ENCODE data around the gene BRICD5. TPM values are rescaled to one million over a fixed set of nuclear protein-coding genes. Genes with fewer than 3 reads are reported as not detected.

The BRICD5 gene
- total RNA-seq, 2 donors from 2014 or later: 7.7 to 15.2 TPM

DNA sequence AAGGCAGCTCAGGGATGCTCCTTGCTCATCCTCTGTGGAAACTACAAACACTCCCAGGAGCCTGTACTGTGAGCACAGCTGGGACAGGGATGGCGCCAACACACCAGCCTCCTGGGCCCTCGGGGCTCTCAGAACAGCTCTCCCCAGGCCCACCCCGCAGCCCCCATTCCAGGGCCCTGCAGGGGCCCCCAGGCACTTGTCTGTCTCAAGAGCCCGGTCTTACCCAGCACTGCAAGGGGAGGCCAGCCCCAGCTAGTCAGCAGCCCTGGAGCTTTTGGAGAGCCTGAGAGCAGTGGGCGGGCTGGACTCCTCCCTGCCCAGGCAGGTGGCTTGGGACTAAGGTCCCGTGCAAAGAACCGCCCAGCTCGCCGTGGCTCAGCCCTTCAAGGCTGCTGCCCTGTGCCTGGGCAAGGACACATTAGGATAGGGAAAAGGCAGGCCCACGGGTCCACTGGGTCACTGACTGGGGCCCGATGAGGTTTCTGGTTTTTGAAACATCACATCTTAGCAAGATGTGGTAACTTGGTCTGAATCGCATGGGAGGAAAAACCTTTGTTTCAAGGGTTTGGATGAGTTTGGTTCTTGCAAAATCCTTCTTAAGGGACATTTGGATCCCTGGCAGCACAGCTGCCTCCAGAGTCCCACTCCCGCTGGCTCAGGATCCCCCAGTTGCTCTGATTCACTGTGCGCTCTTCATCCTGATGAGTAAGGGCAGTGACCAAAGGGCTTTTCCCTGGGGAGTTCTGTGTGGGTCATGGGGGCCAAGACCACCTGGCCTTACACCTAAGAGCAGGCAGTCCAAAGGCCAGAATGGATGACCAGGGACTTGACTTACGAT, 28.4 kb upstream of the BRICD5 start:
- Histone ChIP-seq H3K36me3 (peaks cover 17% of the 10 kb centered on the region), H3K27me3 (peaks cover 26% of the 10 kb centered on the region), H3K9me3 (no peaks in the 10 kb centered on the region), H3K4me3 (no peak overlapping the region), H3K9ac (ENCODE audit: low read depth in 2 of 2, low read length in 2 of 2) (no peak overlapping the region), H3K27ac (no peak overlapping the region), H3K4me1 (peaks cover 16% of the 10 kb centered on the region)
- intact Hi-C loops (cut with DNase I): no loop called here
- TF ChIP-seq, protein P1, sequence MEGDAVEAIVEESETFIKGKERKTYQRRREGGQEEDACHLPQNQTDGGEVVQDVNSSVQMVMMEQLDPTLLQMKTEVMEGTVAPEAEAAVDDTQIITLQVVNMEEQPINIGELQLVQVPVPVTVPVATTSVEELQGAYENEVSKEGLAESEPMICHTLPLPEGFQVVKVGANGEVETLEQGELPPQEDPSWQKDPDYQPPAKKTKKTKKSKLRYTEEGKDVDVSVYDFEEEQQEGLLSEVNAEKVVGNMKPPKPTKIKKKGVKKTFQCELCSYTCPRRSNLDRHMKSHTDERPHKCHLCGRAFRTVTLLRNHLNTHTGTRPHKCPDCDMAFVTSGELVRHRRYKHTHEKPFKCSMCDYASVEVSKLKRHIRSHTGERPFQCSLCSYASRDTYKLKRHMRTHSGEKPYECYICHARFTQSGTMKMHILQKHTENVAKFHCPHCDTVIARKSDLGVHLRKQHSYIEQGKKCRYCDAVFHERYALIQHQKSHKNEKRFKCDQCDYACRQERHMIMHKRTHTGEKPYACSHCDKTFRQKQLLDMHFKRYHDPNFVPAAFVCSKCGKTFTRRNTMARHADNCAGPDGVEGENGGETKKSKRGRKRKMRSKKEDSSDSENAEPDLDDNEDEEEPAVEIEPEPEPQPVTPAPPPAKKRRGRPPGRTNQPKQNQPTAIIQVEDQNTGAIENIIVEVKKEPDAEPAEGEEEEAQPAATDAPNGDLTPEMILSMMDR (IDR thresholded peaks at IDR 0.05): no peak
- no peak for DNase-seq

GRCh38 chr16:2238150-2238837, 27.6 kb upstream of the BRICD5 start:
- peaks cover 26% of the 10 kb centered on the region for H3K27me3 ChIP-seq
- intact Hi-C loops (cut with DNase I): no loop called here
- DNase-seq: no peak
- no peak overlapping the region for H3K9ac ChIP-seq (ENCODE audit: low read depth in 2 of 2, low read length in 2 of 2)
- no peak overlapping the region for H3K27ac ChIP-seq
- H3K36me3 ChIP-seq: peaks cover 18% of the 10 kb centered on the region
- no peak overlapping the region for H3K4me3 ChIP-seq
- TF ChIP-seq, protein P1 (IDR thresholded peaks at IDR 0.05): no peak
- H3K4me1 ChIP-seq: peaks cover 16% of the 10 kb centered on the region
- no peaks in the 10 kb centered on the region for H3K9me3 ChIP-seq

DNA sequence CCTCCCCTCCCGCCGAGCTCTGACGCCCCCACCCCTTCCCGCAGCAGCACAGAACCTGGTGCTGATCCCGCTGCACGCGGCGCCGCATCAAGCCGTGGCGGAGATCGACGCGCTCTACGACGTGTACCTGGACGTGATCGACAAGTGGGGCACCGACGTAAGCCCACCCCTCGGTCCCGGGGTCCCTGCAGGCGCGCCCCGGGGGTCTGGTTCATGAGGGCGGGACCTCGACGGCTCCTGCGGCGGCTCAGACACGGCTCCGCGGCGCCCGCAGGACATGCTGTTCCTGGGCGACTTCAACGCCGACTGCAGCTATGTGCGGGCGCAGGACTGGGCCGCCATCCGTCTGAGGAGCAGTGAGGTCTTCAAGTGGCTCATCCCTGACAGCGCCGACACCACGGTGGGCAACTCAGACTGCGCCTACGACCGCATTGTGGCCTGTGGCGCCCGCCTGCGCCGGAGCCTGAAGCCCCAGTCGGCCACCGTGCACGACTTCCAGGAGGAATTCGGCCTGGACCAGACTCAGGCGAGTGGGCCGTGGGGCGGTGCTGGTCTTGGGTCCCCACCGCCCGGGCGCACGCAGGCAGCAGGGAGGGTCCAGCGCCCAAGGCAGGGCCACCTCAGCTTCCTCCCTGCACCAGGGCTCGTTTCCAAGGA, 27.0 kb upstream of the BRICD5 start:
- intact Hi-C loops (cut with DNase I): no loop called here
- H3K36me3 ChIP-seq: peaks cover 18% of the 10 kb centered on the region
- no peak overlapping the region for H3K27ac ChIP-seq
- peaks cover 26% of the 10 kb centered on the region for H3K27me3 ChIP-seq
- H3K9ac ChIP-seq (ENCODE audit: low read depth in 2 of 2, low read length in 2 of 2): no peak overlapping the region
- TF ChIP-seq, protein P1 (IDR thresholded peaks at IDR 0.05): no peak
- H3K4me1 ChIP-seq: peaks cover 16% of the 10 kb centered on the region
- H3K4me3 ChIP-seq: no peak overlapping the region
- no peaks in the 10 kb centered on the region for H3K9me3 ChIP-seq
- no peak for DNase-seq

DNA sequence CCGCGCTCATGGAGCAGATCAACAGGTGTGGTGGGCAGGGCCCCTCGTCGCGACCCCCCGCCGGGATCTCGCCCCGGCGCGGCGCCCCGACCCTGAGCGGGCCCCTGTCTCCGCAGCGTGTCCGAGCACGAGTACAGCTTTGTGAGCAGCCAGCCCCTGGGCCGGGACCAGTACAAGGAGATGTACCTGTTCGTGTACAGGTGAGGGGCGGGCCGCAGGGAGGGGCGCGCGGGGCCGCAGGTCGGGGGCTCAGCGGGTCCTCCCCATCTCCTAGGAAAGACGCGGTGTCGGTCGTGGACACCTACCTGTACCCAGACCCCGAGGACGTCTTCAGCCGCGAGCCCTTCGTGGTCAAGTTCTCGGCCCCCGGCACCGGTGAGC, 26.4 kb upstream of the BRICD5 start:
- H3K9me3 ChIP-seq: no peaks in the 10 kb centered on the region
- H3K36me3 ChIP-seq: peaks cover 21% of the 10 kb centered on the region
- H3K4me3 ChIP-seq: no peak overlapping the region
- no peak overlapping the region for H3K9ac ChIP-seq (ENCODE audit: low read depth in 2 of 2, low read length in 2 of 2)
- TF ChIP-seq, protein P1 (IDR thresholded peaks at IDR 0.05): no peak
- peaks cover 26% of the 10 kb centered on the region for H3K27me3 ChIP-seq
- intact Hi-C loops (cut with DNase I): no loop called here
- peaks cover 16% of the 10 kb centered on the region for H3K4me1 ChIP-seq
- DNase-seq: no peak
- H3K27ac ChIP-seq: no peak overlapping the region

GRCh38 chr16:2236337-2237101, 25.9 kb upstream of the BRICD5 start, which contains the start of gene DNASE1L2:
TSS of gene DNASE1L2 (plus strand) at chr16:2236444. CDS start at chr16:2236817, 373 bp downstream.
- peaks cover 26% of the 10 kb centered on the region for H3K27me3 ChIP-seq
- TF ChIP-seq, protein P1 (IDR thresholded peaks at IDR 0.05): no peak
- DNase-seq: peak; percentile 47
- peaks cover 23% of the 10 kb centered on the region for H3K36me3 ChIP-seq
- H3K9ac ChIP-seq (ENCODE audit: low read depth in 2 of 2, low read length in 2 of 2): no peak within 1 kb of the TSS
- H3K4me3 ChIP-seq: peak within 1 kb of the TSS; percentile 13
- intact Hi-C loops (cut with DNase I): no loop called here
- no peak within 1 kb of the TSS for H3K27ac ChIP-seq
- no peaks in the 10 kb centered on the region for H3K9me3 ChIP-seq
- H3K4me1 ChIP-seq: peaks cover 16% of the 10 kb centered on the region

Measured in colonic mucosa (tissue), 4 donors.